GM06990 (cell line): ENCODE measurements around the gene RECQL5.
A peak's percentile ranks its signal among the peaks of the same experiment; 100 is the strongest.

Experiments used
- DNase-seq: peaks from one replicate; pipeline ENCODE4 v3.0.0-alpha.2; 2011; ENCODE audit not compliant: insufficient read length; ENCODE audit errors: extremely low read depth
- H3K27me3 ChIP-seq: replicated peaks from 2 replicates; pipeline ENCODE4 v1.6.0; 2011; ENCODE audit warnings: low read length; ENCODE audit not compliant: control insufficient read depth, insufficient read depth
- H3K36me3 ChIP-seq: 2 replicates; pipeline ENCODE4 v1.5.1; 2011; ENCODE audit warnings: low read length; ENCODE audit not compliant: control insufficient read depth, insufficient read depth
- H3K4me3 ChIP-seq: replicated peaks from 2 replicates; pipeline ENCODE4 v1.5.1; 2011; ENCODE audit warnings: low read depth, mild to moderate bottlenecking, control low read depth, low read length
- TF ChIP-seq, protein P1 (sequence below): IDR thresholded peaks from 2 replicates; pipeline ENCODE4 v1.5.1; 2011; ENCODE audit warnings: low read length, control low read depth, mild to moderate bottlenecking, inconsistent platforms; ENCODE audit not compliant: insufficient read depth, poor library complexity, severe bottlenecking

RECQL5 gene

GRCh38 chr17:75652934-75653549 is 13.9 kb downstream of the RECQL5 start:
- peaks cover 16% of the 10 kb centered on the region for H3K36me3 ChIP-seq
- TF ChIP-seq, protein P1, sequence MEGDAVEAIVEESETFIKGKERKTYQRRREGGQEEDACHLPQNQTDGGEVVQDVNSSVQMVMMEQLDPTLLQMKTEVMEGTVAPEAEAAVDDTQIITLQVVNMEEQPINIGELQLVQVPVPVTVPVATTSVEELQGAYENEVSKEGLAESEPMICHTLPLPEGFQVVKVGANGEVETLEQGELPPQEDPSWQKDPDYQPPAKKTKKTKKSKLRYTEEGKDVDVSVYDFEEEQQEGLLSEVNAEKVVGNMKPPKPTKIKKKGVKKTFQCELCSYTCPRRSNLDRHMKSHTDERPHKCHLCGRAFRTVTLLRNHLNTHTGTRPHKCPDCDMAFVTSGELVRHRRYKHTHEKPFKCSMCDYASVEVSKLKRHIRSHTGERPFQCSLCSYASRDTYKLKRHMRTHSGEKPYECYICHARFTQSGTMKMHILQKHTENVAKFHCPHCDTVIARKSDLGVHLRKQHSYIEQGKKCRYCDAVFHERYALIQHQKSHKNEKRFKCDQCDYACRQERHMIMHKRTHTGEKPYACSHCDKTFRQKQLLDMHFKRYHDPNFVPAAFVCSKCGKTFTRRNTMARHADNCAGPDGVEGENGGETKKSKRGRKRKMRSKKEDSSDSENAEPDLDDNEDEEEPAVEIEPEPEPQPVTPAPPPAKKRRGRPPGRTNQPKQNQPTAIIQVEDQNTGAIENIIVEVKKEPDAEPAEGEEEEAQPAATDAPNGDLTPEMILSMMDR, result peak; percentile 75
- H3K27me3 ChIP-seq, result no peaks in the 10 kb centered on the region
- DNase-seq, result no peak
- no peak overlapping the region for H3K4me3 ChIP-seq

- TF ChIP-seq, protein P1, result no peak
- peaks cover 15% of the 10 kb centered on the region for H3K36me3 ChIP-seq
- H3K27me3 ChIP-seq, result no peaks in the 10 kb centered on the region
- no peak for DNase-seq
- H3K4me3 ChIP-seq, result no peak overlapping the region
These were observed 14.6 kb downstream of the RECQL5 start for GRCh38 chr17:75652341-75652740.

GRCh38 chr17:75650874-75651273 is 16.1 kb downstream of the RECQL5 start:
- DNase-seq, result no peak
- H3K4me3 ChIP-seq, result no peak overlapping the region
- peaks cover 13% of the 10 kb centered on the region for H3K36me3 ChIP-seq
- H3K27me3 ChIP-seq, result no peaks in the 10 kb centered on the region
- TF ChIP-seq, protein P1, result no peak

GRCh38 chr17:75649687-75650086 is 17.3 kb downstream of the RECQL5 start:
- TF ChIP-seq, protein P1, result no peak
- Histone ChIP-seq H3K36me3 (peaks cover 13% of the 10 kb centered on the region), H3K4me3 (no peak overlapping the region), H3K27me3 (no peaks in the 10 kb centered on the region)
- DNase-seq, result no peak

DNA sequence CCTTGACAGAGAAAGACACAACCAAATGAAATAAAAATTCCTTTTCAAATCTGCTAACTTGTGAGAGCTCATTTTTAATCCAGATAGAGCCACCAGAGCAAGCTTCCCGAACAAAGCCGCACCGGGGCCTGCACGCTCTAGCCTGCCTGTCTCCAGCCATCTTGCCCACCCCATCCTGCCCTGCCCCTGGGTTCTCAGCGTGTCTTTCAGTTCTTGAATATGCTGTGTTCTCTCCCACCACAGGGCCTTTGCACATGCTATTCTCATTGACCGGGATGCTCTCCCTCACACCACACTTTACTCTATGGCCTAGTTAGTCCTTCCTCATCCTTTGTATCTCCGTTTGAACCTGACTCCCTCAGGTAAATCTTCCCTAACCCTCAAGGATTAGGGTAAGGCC is 19.0 kb downstream of the RECQL5 start:
- H3K4me3 ChIP-seq, result no peak overlapping the region
- H3K27me3 ChIP-seq, result no peaks in the 10 kb centered on the region
- H3K36me3 ChIP-seq, result peaks cover 19% of the 10 kb centered on the region
- DNase-seq, result no peak
- TF ChIP-seq, protein P1, result no peak

DNA sequence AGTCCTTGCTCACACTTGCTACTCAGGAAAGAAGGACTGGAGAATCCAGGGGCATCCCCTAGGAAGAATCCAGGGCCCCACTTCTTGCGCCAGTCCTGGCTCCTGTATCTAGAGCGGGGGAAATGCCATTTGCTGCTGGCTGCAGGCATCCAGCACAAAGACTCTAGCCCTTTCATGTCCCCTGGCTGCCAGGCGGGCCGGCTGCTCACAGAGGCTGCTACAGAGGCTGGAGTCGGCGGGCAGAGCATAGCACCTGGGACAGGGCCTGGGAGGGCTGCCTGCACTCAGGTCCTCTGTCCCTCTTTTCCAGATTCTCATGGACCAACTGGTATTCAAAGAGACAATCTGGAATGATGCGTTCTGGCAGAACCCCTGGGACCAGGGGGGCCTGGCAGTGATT is 19.9 kb downstream of the RECQL5 start:
- H3K36me3 ChIP-seq, result peaks cover 16% of the 10 kb centered on the region
- TF ChIP-seq, protein P1, result no peak
- H3K4me3 ChIP-seq, result no peak overlapping the region
- DNase-seq, result no peak
- H3K27me3 ChIP-seq, result no peaks in the 10 kb centered on the region
